Effector memory CD8-positive, alpha-beta T cell (primary cell): Measurements from ENCODE around the gene GP9.
A peak's percentile ranks its signal among the peaks of the same experiment; 100 is the strongest.

Experiments used
- ATAC-seq: fragments of 150-1000 bp; cut with Tn5 transposase; replicated peaks from 2 replicates; pipeline ENCODE4 v1.10.0; 2021; ENCODE audit warnings: mild to moderate bottlenecking, moderate library complexity
- DNase-seq, 3 experiments: peaks; one replicate each; pipeline ENCODE4 v3.0.0; 2021
- H3K27ac Mint-ChIP-seq, 2 donors: one replicate each; pipeline ENCODE4 v1.8.0; 2022; ENCODE audit warnings: mild to moderate bottlenecking in 2 of 2, mixed read lengths in 2 of 2, moderate library complexity in 2 of 2
- H3K27me3 Mint-ChIP-seq, 2 donors: one replicate each; pipeline ENCODE4 v1.8.0; 2022; ENCODE audit warnings: mixed read lengths in 2 of 2
- H3K36me3 Mint-ChIP-seq: one replicate; pipeline ENCODE4 v1.8.0; 2022; ENCODE audit warnings: mild to moderate bottlenecking, moderate library complexity, mixed read lengths; ENCODE audit not compliant: insufficient read depth
- H3K4me1 Mint-ChIP-seq, 2 donors: one replicate each; pipeline ENCODE4 v1.8.0; 2022; ENCODE audit warnings: low read depth in 2 of 2, mixed read lengths in 2 of 2
- H3K4me3 Mint-ChIP-seq, 2 donors: one replicate each; pipeline ENCODE4 v1.8.0; 2022; ENCODE audit warnings: mild to moderate bottlenecking in 2 of 2, mixed read lengths in 2 of 2, moderate library complexity in 2 of 2
- H3K9me3 Mint-ChIP-seq, 2 donors: one replicate each; pipeline ENCODE4 v1.8.0; 2022; ENCODE audit warnings: mixed read lengths in 2 of 2

GP9 gene

GRCh38 chr3:129033633-129034321 lies 26.8 kb upstream of the GP9 start:
- H3K27me3 Mint-ChIP-seq: peaks cover 0 to 4% of the 10 kb centered on the region in 2 donors
- H3K4me1 Mint-ChIP-seq: peaks cover 0 to 2% of the 10 kb centered on the region in 2 donors
- no peak overlapping the region for H3K4me3 Mint-ChIP-seq
- DNase-seq: no peak
- H3K36me3 Mint-ChIP-seq: no peaks in the 10 kb centered on the region
- H3K9me3 Mint-ChIP-seq: no peaks in the 10 kb centered on the region
- H3K27ac Mint-ChIP-seq: no peak overlapping the region
- ATAC-seq: no peak

DNA sequence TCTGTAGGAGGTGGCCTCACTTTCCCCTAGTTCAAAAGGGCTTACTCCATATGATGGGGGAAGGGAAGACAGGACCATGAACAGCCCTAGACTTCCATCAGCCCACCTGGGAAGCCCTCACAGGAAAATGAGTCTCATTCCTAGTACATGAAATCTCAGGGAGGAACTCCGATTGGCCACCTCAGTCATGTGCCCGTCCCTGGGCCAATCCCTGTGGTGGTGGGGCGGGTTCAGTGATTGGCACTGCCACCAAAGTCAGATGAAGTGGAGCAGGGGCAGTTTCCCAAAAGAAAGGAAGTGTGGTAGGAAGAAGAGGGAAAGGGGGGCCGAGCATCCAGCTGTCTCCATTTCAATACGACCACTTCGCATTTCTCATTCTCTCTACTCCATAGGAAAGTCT lies 25.9 kb upstream of the GP9 start:
- Mint-ChIP-seq H3K27ac (no peak overlapping the region), H3K9me3 (no peaks in the 10 kb centered on the region), H3K4me3 (no peak overlapping the region), H3K4me1 (peaks cover 0 to 2% of the 10 kb centered on the region in 2 donors), H3K36me3 (no peaks in the 10 kb centered on the region), H3K27me3 (peaks cover 0 to 13% of the 10 kb centered on the region in 2 donors)
- DNase-seq (no peak), ATAC-seq (no peak)

DNA sequence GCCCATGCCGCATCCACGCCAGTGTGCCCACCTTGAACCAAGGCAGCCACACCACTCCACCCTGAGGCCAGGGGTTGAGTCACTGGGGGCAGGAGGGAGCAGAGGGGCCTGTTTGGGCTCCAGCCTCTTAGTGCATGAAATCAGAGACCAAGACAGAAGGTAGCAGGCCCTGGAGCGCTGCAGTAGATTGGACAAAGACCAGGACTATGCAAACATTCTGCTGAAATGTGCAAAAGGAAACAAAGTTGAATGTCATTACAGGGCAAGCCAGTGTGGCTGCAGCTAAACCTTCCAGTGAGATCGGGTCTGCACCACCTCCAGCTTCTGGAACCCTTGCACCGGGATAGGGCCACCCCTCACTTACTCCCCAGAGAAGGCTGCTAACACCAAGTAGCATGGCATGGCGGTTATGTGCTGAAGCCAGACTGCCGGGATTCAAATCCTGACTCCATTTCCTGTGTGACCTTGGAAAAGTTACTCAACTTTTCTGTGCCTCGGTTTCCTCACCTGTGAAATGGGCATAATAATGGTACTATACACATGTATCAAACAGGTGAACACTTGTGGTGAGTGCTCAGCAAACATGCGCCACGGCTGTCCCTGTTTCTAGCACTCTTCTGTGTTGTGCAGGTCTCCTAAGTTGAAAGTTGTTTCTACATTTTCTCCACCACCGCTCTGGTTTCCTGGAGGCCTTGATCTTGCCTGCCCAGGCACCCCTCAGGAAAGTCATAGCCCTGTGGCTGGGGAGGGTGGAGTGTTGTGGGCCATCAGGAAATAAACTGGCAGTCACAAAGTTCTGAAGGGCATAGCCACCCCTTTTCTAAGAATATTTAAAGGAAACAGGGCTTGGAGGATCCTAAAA lies 25.0 kb upstream of the GP9 start:
- H3K27ac Mint-ChIP-seq: no peak overlapping the region
- no peak for DNase-seq
- H3K27me3 Mint-ChIP-seq: peaks cover 0 to 21% of the 10 kb centered on the region in 2 donors
- peaks cover 0 to 2% of the 10 kb centered on the region in 2 donors for H3K4me1 Mint-ChIP-seq
- peaks cover 2% of the 10 kb centered on the region for H3K36me3 Mint-ChIP-seq
- ATAC-seq: no peak
- no peak overlapping the region for H3K4me3 Mint-ChIP-seq
- H3K9me3 Mint-ChIP-seq: no peaks in the 10 kb centered on the region

- DNase-seq: no peak
- ATAC-seq: no peak
- Mint-ChIP-seq H3K27me3 (peaks cover 3 to 26% of the 10 kb centered on the region in 2 donors), H3K36me3 (peaks cover 2% of the 10 kb centered on the region), H3K4me1 (peaks cover 0 to 2% of the 10 kb centered on the region in 2 donors), H3K9me3 (no peaks in the 10 kb centered on the region), H3K27ac (peak overlapping the region in 1 of 2 donors; percentile 55), H3K4me3 (no peak overlapping the region)
Observed at GRCh38 chr3:129036222-129037092, 24.1 kb upstream of the GP9 start.

DNA sequence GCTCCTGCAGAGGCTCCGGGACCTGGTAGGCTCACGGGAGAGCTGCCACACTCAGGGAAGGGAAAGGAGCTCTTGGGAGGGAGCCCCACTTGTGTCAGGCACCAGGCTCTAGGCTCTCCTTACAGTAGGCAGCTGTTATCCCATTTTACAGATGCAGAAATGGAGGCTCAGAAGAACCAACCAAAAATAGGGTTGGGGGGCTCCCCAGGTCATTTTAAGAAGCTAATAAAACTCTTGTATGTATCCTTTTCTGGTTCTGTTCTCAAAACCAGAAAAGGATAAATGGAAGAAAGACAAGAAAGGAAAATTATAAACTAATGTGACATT lies 23.5 kb upstream of the GP9 start:
- H3K4me1 Mint-ChIP-seq: peaks cover 0 to 2% of the 10 kb centered on the region in 2 donors
- no peak overlapping the region for H3K4me3 Mint-ChIP-seq
- H3K27ac Mint-ChIP-seq: peak overlapping the region in 1 of 2 donors; percentile 55
- H3K9me3 Mint-ChIP-seq: no peaks in the 10 kb centered on the region
- DNase-seq: no peak
- H3K27me3 Mint-ChIP-seq: peaks cover 9 to 32% of the 10 kb centered on the region in 2 donors
- H3K36me3 Mint-ChIP-seq: peaks cover 2% of the 10 kb centered on the region
- ATAC-seq: no peak

DNA sequence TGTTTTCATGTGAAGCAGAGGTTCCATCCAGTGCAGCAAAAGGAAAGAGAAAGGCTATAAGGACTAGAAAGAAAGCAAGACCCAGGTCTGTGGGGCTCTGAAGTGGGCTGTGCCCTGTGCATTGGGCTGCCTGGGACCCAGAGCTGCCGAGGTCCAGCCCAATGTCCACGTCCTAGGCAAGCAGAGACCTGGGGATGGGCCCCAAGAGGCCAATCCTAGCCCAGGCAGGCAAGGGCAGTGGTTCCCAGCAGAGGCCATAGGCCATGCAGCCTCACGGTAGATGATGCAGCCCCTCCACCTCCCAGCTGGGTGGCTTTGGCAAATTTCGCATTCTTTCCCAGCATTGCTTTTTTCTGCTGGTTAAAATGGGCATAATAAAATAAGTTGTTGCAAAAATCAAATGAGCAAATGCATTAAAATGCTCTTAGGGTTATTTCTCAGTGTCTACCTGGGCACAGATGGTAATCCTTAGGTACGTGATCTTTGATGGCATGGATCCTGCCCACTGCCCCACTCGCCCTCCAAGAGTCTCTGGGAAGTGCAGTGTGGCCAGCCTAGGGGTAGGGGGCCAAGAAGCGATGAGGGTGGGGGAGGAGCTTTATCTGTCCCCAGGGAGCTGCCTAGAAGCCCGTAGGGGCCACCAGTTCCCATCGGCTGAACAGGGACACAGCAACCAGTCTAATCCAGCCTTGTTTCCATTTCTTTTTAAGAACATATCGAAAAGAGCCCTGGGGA lies 22.3 kb upstream of the GP9 start:
- DNase-seq (no peak), ATAC-seq (no peak)
- Mint-ChIP-seq H3K27ac (no peak overlapping the region), H3K27me3 (peaks cover 21 to 40% of the 10 kb centered on the region in 2 donors), H3K4me1 (peaks cover 0 to 2% of the 10 kb centered on the region in 2 donors), H3K36me3 (peaks cover 2% of the 10 kb centered on the region), H3K9me3 (no peaks in the 10 kb centered on the region), H3K4me3 (no peak overlapping the region)

DNA sequence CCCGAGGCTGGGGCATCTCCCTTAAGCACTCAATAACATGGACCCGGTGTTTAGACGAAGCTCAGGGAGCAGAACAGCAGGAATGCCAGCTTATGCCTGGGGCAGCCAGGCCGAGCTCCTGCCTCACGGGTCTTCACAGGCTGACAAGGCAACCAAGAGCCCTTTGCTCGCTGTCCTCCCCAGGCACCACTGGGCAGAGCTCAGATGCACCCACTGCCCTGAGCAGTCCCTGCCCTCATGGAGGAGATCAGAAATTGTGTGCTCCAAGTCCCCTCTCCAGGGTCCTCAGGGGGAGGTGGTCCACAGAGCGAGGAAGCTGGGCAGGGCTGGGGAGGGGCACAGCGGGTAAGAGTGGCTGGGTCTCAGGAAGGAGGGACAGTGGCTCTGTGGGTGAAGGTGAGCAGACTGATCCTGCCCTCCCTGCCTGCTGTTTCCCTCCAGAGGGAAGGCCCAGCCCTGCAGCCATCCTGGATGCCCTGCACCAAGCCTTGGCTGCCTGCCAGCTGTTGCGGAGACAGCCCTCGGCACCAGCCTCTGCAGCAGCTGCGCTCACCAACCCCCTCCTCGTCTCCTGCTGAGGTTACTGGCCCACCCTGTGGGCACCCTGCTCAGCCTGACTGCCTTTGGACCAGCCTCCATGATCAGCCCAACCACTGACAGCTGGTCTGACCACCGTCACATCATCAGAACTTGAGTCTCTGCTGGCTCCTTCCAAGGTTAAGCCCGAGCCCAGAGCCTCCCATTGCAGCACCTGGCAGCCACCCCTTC lies 21.1 kb upstream of the GP9 start:
- Mint-ChIP-seq H3K9me3 (no peaks in the 10 kb centered on the region), H3K4me1 (peaks cover 0 to 2% of the 10 kb centered on the region in 2 donors), H3K36me3 (peaks cover 2% of the 10 kb centered on the region), H3K27me3 (peaks cover 21 to 40% of the 10 kb centered on the region in 2 donors), H3K4me3 (no peak overlapping the region), H3K27ac (no peak overlapping the region)
- DNase-seq: no peak
- ATAC-seq: no peak

GRCh38 chr3:129040039-129040336 lies 20.6 kb upstream of the GP9 start:
- no peaks in the 10 kb centered on the region for H3K9me3 Mint-ChIP-seq
- H3K4me1 Mint-ChIP-seq: peaks cover 2 to 4% of the 10 kb centered on the region in 2 donors
- ATAC-seq (no peak), DNase-seq (no peak)
- H3K4me3 Mint-ChIP-seq: no peak overlapping the region
- H3K36me3 Mint-ChIP-seq: peaks cover 6% of the 10 kb centered on the region
- no peak overlapping the region for H3K27ac Mint-ChIP-seq
- peaks cover 21 to 40% of the 10 kb centered on the region in 2 donors for H3K27me3 Mint-ChIP-seq

DNA sequence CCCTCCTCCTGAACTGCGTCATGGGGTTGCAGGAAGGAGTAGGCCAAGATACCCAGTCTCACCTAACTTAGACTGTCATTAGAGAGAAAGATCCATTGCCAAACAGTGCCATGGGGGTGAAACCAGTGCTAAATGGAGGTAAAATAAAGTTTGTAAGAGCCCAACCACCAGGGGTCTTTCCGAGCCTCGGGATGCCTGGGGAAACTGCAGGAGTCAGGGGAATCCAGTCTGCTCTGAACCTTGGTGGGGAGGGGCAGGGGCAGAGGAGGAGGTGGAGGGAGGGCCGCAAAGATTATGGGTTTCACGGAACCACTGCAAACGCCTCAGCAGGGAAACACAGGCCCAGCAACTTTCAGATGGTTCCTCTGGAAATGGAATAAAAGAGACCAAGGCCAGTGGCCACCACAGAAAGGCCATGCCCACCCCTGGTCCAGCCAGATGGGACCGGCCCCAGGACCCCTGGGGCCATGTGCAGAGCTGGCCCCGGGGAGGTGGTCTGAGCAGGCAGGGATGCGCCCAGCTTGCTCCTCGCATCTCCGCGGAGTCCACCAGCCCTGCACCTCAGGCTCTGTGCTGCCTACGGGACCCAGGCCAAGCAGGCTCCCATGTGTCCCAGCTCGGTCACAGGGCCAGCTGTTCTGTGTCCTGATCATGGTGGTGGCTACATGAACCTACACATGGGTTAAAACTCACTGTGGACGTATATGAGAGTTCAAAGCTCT lies 19.8 kb upstream of the GP9 start:
- no peak for ATAC-seq
- peaks cover 21 to 40% of the 10 kb centered on the region in 2 donors for H3K27me3 Mint-ChIP-seq

DNA sequence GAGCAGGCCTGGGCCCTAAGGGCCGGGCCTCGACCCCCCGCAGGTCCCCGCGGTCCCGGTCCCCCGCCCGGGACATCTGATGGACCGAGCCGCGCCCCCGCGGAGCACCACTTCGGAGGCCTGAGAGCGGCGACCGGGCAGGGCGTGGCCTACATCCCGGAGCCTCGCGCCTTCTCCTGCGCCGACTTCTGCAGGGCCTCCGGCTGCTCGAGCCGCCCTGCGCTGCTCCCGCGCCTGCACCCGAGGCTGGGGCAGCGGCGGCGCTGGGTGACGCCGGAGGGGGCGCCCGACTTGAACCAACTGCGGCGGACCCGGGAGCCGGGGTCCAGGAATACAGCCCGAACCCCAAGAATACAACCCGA lies 14.9 kb upstream of the GP9 start:
- H3K4me1 Mint-ChIP-seq: peaks cover 0 to 5% of the 10 kb centered on the region in 2 donors
- H3K9me3 Mint-ChIP-seq: no peaks in the 10 kb centered on the region
- H3K4me3 Mint-ChIP-seq: peak overlapping the region; percentile 35 to 62
- DNase-seq: peak in 2 of 3 experiments; percentile 17 to 19
- ATAC-seq: peak; percentile 90
- H3K27me3 Mint-ChIP-seq: peaks cover 19 to 21% of the 10 kb centered on the region in 2 donors
- H3K36me3 Mint-ChIP-seq: peaks cover 4% of the 10 kb centered on the region
- no peak overlapping the region for H3K27ac Mint-ChIP-seq

More for the DNA sequence above, 19.8 kb upstream of the GP9 start:
- no peak overlapping the region for H3K27ac Mint-ChIP-seq
- H3K4me1 Mint-ChIP-seq: peaks cover 2 to 5% of the 10 kb centered on the region in 2 donors
- no peaks in the 10 kb centered on the region for H3K9me3 Mint-ChIP-seq
- no peak overlapping the region for H3K4me3 Mint-ChIP-seq
- DNase-seq: no peak
- peaks cover 6% of the 10 kb centered on the region for H3K36me3 Mint-ChIP-seq

GRCh38 chr3:129046037-129046731 lies 14.4 kb upstream of the GP9 start:
- Mint-ChIP-seq H3K4me3 (peak overlapping the region in 1 of 2 donors; percentile 62), H3K27ac (no peak overlapping the region), H3K4me1 (peaks cover 0 to 5% of the 10 kb centered on the region in 2 donors), H3K36me3 (peaks cover 4% of the 10 kb centered on the region), H3K9me3 (no peaks in the 10 kb centered on the region), H3K27me3 (peaks cover 16 to 20% of the 10 kb centered on the region in 2 donors)
- ATAC-seq (peak; percentile 65), DNase-seq (no peak)
